Mesothelial cell of epicardium (in vitro differentiated cells): ENCODE measurements around the gene DIDO1. TPM values are rescaled to one million over a fixed set of nuclear protein-coding genes. Genes with fewer than 3 reads are reported as not detected.
A peak's percentile ranks its signal among the peaks of the same experiment; 100 is the strongest.

ENCODE experiments used
- DNase-seq, 2 experiments: peaks; one replicate each; pipeline ENCODE4 v3.0.0; 2021; ENCODE audit warnings: low spot score in 2 of 2; ENCODE audit not compliant: unreplicated experiment in 2 of 2
- H3K27ac Mint-ChIP-seq: 2 replicates; pipeline ENCODE4 v1.8.0; 2021; ENCODE audit warnings: mixed read lengths
- H3K27me3 Mint-ChIP-seq: 2 replicates; pipeline ENCODE4 v1.8.0; 2021; ENCODE audit warnings: low read depth, mixed read lengths
- H3K36me3 Mint-ChIP-seq: 2 replicates; pipeline ENCODE4 v1.8.0; 2021; ENCODE audit warnings: mixed read lengths
- H3K4me1 Mint-ChIP-seq: 2 replicates; pipeline ENCODE4 v1.8.0; 2021; ENCODE audit warnings: mixed read lengths
- H3K4me3 Mint-ChIP-seq: 2 replicates; pipeline ENCODE4 v1.8.0; 2021; ENCODE audit warnings: mild to moderate bottlenecking, moderate library complexity, mixed read lengths
- H3K9me3 Mint-ChIP-seq: 2 replicates; pipeline ENCODE4 v1.8.0; 2021; ENCODE audit warnings: mixed read lengths
- CTCF ChIP-seq: fragments of 200-600 bp; sonication (generic); IDR thresholded peaks from one replicate; pipeline ENCODE4 v1.5.0; 2021; ENCODE audit warnings: antibody characterized with exemption; ENCODE audit not compliant: unreplicated experiment
- total RNA-seq: library from RNA; stranded (reverse); gene quantifications from 3 replicates; pipeline ENCODE4 v1.2.1, GENCODE V29; 2021

DIDO1 gene
- total RNA-seq, 1 donor from 2014 or later, result 73.1 TPM

GRCh38 chr20:62900692-62901584 is 25.4 kb downstream of the DIDO1 start:
- Mint-ChIP-seq H3K27me3 (no peaks in the 10 kb centered on the region), H3K36me3 (peaks cover 21% of the 10 kb centered on the region), H3K9me3 (no peaks in the 10 kb centered on the region), H3K4me3 (peak overlapping the region; percentile 39), H3K4me1 (peaks cover 36% of the 10 kb centered on the region), H3K27ac (peak overlapping the region; percentile 92)
- DNase-seq, result no peak
- TF ChIP-seq CTCF, result no peak

GRCh38 chr20:62900052-62900691 is 26.1 kb downstream of the DIDO1 start:
- no peaks in the 10 kb centered on the region for H3K9me3 Mint-ChIP-seq
- peak overlapping the region; percentile 49 for H3K4me3 Mint-ChIP-seq
- no peaks in the 10 kb centered on the region for H3K27me3 Mint-ChIP-seq
- peak; percentile 80 for TF ChIP-seq CTCF
- peaks cover 15% of the 10 kb centered on the region for H3K36me3 Mint-ChIP-seq
- DNase-seq, result peak; percentile 51 to 78
- peak overlapping the region; percentile 92 for H3K27ac Mint-ChIP-seq
- peaks cover 36% of the 10 kb centered on the region for H3K4me1 Mint-ChIP-seq

GRCh38 chr20:62899633-62900051 is 26.7 kb downstream of the DIDO1 start:
- no peaks in the 10 kb centered on the region for H3K9me3 Mint-ChIP-seq
- H3K4me1 Mint-ChIP-seq, result peaks cover 36% of the 10 kb centered on the region
- DNase-seq, result no peak
- H3K27me3 Mint-ChIP-seq, result no peaks in the 10 kb centered on the region
- no peak for TF ChIP-seq CTCF
- H3K27ac Mint-ChIP-seq, result no peak overlapping the region
- H3K36me3 Mint-ChIP-seq, result peaks cover 10% of the 10 kb centered on the region
- H3K4me3 Mint-ChIP-seq, result peak overlapping the region; percentile 49

GRCh38 chr20:62898970-62899632 is 27.2 kb downstream of the DIDO1 start:
- H3K4me1 Mint-ChIP-seq, result peaks cover 36% of the 10 kb centered on the region
- no peak overlapping the region for H3K4me3 Mint-ChIP-seq
- TF ChIP-seq CTCF, result no peak
- no peaks in the 10 kb centered on the region for H3K27me3 Mint-ChIP-seq
- peaks cover 11% of the 10 kb centered on the region for H3K36me3 Mint-ChIP-seq
- no peaks in the 10 kb centered on the region for H3K9me3 Mint-ChIP-seq
- DNase-seq, result no peak
- peak overlapping the region; percentile 7 for H3K27ac Mint-ChIP-seq

GRCh38 chr20:62898093-62898964 is 28.0 kb downstream of the DIDO1 start:
- no peak overlapping the region for H3K4me3 Mint-ChIP-seq
- DNase-seq, result no peak
- peaks cover 12% of the 10 kb centered on the region for H3K36me3 Mint-ChIP-seq
- no peak for TF ChIP-seq CTCF
- no peaks in the 10 kb centered on the region for H3K27me3 Mint-ChIP-seq
- H3K9me3 Mint-ChIP-seq, result no peaks in the 10 kb centered on the region
- peaks cover 36% of the 10 kb centered on the region for H3K4me1 Mint-ChIP-seq
- peak overlapping the region; percentile 16 for H3K27ac Mint-ChIP-seq
